SKM-1 (cell line): Measurements from ENCODE around the gene JMJD1C.
A peak's percentile ranks its signal among the peaks of the same experiment; 100 is the strongest.

ENCODE experiments used
- DNase-seq: peaks from one replicate; lab custom pipeline; 2025; ENCODE audit not compliant: unreplicated experiment; lab: John Stamatoyannopoulos, UW

Gene JMJD1C

DNA sequence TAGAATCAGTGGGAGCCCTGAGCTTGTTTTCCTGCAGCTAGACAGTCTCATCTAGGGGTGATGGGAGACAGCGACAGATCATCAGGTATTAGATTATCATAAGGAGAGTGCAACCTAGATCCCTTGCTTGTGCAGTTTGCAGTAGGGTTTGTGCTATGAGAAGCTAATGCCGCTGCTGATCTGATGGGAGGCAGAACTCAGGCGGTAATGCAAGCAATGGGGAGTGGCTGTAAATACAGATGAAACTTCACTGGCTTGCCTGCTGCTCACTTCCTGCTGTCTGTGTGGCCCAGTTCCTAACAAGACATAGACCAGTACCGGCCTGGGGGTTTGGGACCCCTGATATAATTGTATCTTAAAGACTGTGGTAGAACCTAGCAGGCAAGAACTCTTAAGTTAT lies 315.0 kb downstream of the JMJD1C start:
- no peak for DNase-seq

DNA sequence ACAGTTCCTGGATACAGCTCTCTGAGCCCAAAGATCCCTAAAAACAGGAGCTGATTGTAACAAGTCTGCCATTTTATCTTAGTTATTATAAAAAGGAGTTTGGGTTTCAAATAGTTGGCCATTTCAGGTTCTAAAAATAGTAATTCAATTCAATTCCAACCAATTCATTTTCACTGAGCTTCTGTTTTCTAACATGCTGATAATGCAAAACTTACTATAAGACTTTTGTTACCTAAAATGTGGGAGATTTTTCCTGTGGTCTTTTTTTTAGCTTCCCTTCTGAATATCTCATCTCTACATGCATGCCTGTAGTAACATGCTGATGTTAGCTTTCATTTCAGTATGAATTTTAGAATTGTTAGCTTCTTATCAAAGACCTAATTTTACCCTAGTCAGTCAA lies 319.3 kb downstream of the JMJD1C start:
- DNase-seq = no peak

DNA sequence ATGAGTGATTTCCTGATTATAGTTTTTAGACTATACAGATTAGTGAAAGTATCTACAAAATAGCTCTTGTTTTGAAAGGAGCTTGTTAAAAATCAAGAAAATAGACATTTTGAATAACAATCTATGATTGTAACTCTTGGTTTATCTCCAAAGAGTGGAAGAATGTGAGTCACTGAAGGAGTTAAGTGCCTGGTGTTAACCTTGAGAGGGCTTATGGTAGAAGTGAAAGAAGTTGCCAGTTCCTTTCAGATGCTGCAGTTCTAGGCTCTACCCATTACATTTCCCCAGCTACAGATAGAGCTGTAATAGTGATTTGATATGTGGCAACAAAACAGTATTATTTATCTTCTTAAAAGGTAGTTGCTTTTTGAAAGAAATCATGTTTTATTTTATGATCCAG lies 320.0 kb downstream of the JMJD1C start:
- no peak for DNase-seq

DNA sequence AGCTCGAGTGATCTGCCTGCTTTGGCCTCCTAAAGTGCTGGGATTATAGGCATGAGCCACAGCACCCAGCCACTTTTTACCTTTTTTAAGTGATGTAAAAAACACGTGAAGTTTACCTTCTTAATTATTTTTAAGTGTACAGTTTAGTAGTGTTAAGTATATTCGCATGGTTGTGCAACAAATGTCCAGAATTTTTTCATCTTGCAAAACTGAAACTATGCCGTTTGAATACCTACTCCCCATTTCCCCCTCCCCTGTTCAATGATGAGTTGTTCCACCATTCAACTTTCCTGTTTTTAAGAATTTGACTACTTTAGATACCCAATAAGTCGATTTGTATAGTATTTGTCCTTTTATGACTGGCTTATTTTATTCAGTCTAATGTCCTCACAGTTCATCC lies 321.8 kb downstream of the JMJD1C start:
- DNase-seq = no peak

DNA sequence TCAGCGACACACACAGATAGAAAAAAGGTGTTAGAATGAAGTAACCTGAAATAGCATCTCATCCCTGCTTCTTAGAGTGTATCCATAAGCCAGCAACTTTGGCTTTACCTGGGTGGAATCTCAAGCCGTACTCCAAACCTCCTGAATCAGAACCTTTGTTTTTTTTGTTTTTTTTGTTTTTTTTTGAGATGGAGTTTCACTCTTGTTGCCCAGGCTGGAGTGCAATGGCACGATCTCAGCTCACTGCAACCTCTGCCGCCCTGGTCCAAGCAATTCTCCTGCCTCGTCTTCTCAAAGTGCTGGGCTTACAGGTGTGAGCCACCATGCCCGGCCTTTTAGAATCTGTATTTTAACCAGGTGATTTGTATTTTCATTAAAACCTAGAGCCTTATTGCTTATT lies 323.6 kb downstream of the JMJD1C start:
- DNase-seq = no peak

DNA sequence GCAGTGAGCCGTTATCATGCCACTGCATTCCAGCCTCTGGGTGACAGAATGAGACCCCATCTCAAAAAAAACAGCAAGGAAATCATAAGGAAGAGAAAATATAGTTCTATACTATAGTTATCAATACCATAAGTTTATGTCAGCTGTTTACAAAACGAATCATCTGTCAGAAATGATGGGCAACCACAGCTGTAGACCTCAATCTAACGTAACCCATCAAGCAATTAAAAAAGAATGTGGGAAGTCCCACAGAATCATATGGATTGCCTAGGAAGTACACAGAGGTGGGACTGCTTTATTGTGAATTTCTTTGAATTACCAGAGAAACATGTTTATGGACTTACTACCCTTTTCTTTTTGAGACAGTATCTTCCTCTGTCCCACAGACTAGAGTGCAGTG lies 325.7 kb downstream of the JMJD1C start:
- DNase-seq = no peak

DNA sequence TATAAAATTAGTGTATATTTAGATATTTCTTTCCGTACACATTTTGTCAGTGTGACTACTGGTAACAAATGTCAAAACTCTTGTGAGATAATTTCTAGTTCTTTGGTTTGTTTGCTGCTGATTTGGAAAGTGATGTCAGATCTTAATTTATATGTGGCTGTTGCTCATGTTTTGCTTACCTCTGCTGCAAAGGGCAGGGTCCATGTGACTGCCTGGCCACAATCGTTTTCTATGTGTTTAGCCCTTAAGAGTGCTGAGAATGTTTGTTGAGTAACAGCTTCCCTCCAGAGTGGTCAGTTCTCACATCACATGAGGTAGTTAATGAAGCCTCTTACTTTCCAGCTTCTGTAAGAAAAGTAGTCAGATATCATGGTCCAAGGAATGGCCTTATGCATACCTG lies 328.5 kb downstream of the JMJD1C start:
- DNase-seq = no peak

DNA sequence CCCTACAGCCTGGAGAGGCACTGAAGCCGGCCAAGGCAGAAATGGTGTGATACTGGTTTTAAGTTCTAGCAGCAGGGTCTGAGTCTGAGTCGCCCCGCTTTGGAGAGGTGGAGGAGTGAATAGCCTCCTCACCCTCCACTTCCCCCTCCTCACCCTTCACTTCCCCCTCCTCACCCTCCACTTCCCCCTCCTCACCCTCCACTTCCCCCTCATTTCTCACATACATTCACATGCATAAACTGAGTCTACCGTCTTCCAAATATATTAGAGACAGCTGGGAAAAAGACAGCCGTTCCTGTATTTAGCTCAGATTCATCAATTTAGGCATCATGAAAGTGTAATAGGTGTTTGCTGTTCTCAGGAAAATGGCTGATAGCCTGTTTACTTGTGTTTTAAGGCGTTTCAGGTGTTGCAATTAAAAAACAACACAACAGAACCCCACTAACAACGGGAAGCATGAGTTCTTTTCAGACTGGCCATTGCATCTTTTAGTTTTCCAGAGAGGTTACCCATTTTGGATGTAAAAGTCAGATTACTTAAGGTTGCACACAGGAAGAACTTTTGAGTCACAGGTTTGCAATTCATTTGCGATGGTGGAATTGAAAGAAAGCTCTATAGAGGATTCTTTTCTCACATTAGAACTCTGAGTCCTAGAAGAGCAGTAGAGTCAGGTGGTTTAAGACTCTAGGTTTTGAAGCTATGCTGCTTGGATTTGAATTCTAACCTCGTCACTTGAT lies 331.8 kb downstream of the JMJD1C start:
- peak; percentile 40 for DNase-seq

DNA sequence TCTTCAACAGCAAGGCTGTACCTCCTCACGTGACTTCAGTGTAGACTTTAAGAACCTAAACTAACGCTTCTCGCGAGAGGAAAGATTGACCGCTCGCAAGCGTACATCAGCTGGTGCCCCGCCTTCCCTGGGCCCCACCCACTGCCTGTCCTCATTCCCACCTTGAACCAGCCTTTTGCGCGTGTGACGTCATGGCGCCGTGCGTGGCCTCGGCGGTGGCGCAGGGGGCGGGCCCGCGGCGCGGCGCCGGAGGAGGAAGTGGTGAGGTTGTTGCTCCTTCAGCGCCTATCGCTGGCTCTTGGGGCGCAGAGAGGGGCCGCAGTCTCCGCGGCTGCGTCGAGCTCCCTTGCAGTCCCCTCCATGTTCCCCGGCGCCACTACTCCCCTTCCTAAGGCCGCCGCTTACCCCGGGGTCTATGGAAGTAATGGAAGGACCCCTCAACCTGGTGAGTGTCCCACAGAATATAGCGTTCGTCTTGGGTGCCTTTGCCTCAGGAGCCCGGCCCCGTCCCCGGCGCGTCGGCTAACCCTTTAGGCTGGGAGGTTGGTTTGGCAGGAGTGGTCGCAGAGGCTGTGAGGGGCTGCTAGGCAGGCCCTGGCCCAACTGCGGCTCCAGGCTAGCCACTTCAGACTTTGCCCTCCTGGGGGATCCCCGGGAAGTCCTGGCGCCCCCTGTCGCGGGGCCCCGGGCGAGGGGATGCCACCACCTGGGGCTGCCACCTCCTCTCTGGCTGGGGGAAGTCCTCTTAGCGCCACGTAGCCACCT lies 332.5 kb downstream of the JMJD1C start, which contains the start of gene NRBF2:
NRBF2 (plus strand) TSS at position 273 of the 765 bp plus-strand sequence; CDS start at position 416, 143 bp downstream.
- DNase-seq = peak; percentile 93

DNA sequence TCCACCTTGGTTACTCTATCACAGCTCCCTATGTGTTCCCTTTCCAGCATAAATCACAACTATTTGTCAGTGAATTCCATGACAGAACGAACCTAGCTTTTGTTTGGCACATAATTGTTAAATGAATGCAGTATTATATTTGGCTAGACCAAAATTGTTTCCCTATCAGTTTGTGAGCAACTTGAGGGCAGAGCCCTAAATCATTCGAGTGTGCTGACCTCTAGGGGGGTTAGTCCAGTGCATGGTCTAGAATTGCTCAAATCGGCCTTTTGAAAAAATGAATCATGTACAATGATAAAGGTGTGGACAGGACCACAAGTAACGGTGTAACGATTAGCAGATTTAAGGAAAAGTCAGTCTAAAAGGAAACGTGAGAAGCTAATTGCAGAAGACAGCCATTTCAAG lies 333.1 kb downstream of the JMJD1C start:
- no peak for DNase-seq

DNA sequence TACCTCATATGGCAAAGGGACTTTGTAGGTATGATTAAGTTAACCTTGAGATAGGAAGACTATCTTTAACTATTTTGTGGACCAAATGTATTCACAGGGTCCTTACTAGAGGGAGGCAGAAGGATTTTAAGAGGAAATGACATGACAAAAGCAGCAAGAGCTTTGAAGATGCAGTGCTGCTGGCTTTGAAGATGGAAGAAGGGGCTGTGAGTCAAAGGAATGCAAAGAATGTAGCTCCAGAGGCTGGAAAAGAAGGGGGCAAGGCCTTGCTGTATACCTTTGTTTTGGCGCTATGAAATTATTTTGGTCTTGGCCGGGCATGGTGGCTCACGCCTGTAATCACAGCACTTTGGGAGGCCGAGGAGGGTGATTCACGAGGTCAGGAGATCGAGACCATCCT lies 335.9 kb downstream of the JMJD1C start:
- DNase-seq = no peak

DNA sequence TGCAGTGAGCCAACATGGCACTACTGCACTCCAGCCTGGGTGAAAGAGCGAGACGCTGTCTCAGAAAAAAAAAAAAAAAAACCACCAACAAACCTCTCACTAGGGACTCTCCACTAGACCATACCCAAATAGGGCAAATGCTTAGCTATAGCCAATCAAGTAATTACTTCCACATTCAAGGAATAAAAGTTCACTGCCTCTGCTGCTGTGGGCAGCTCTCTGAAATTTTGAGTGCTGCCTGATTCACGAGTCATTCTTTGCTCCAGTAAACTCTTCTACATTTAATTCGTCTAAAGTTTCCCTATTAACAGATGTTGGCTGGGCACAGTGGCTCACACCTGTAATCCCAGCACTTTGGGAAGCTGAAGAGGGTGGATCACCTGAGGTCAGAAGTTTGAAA lies 337.3 kb downstream of the JMJD1C start:
- no peak for DNase-seq

DNA sequence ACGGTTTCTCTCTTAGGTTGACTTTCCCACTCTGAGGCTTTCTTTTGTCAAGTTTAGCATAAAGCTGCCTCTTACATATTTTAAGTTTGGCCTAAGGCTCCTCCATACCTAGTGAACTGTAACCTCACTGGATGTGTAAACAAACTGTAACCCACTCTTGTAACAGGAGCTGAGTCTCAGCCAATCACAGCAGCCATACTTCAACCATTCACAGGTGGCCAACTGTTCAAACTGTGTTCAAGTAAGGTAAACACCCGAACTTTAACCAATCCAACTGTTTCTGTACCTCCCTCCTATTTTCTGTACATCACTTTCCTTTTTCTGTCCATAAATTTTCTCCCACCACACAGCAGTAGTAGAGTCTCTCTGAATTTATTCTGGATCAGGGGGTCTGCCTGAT lies 340.3 kb downstream of the JMJD1C start:
- no peak for DNase-seq

DNA sequence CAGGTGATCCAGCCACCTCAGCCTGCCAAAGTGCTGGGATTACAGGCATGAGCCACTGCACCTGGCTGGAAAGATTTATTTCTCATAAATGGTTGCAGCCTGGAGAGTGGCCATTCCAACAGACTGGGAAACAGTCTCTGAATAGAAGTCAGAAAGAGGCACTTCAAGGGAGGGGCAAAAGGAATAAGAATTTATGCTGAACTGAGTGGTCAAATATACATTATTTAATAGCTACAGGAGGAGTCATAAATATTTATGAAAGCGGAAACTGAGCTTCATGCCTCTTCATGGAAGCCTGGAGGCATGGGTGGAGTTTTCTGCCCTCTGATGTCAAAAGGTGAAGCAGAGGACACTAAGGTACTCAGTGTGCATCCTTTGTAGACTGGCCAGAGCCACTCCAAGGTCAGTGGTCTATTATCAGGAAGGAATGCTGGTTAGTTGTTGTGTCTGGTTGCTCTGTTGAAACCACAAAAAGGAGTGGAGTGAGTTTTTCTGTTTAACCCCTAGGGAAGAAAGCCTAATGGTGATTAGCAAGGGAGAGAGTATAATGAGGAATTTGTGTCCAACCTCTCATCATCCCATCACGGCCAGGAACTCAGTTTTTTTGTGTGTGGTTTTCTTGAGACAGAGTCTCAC lies 341.9 kb downstream of the JMJD1C start:
- DNase-seq = no peak

DNA sequence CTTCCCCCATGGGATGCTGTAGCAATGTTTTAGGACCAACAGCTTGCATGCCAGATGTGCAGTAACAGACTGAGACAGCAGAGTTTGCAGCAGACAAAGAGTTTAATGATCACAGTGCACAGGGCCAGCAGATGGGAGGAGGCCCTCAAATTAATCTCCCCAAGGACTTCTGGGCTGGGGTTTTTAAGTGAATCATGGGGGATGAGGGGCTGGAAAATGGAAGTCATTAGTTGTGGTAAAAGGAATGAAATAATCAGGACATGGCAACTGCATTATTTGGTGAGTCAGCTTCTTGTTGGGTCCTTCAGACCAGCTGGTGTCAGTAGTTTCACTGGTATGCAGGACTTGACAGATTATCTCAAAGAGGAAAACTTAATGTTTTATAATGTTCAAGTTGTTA lies 345.2 kb downstream of the JMJD1C start:
- DNase-seq = no peak

DNA sequence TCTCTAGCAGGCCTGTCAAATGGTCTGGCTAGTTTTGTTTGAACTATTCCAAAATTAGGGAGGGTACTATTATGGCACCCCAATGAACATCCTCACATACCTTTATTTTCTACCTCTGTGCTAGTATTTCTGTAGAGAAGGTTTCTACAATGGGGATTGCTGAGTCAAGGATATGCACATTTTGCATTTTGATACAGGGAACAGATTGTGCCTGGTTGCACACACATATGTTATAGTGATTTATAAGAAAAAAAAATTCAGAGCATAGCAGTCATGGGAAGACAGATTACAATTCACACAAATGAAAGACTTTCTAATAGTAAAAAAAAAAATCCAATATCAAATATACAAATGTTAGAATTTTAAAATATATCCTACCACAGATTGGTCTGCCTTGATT lies 346.7 kb downstream of the JMJD1C start:
- no peak for DNase-seq
